T-helper 2 cell (primary cell): Measurements from ENCODE around the gene FHL3.
A peak's percentile ranks its signal among the peaks of the same experiment; 100 is the strongest.
"Not testable (repeated sequence)": the region's sequence is repeated elsewhere in the genome, so short reads cannot be mapped to it uniquely, and the experiment has no call there.

ENCODE experiments used
- DNase-seq, 5 experiments: peaks; one replicate each; pipeline versions ENCODE4 v3.0.0 to v3.0.0-alpha.2; 2012 to 2022

FHL3 gene

DNA sequence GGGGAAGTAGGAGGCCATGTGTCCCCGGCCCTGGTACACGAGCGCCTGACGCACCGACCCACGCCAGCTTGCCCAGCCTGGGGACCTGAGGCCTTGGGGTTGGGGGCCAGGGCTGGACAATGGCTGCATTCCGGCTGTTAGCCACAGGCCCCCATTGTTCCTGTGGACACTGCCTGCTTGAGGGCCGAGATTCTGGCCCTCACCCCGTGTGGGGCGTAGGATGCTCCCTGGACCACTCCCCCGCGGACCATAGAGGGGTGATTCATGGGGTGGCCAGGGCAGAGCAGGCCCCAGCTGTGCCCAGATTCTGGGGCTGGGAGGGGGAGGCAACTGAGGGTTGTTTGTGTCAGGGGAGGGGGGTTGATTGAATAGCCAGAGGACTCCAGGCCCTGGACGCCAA is 29.6 kb upstream of the FHL3 start:
- no peak for DNase-seq

- not testable (repeated sequence) for DNase-seq
Measured at GRCh38 chr1:38032992-38033391, 27.7 kb upstream of the FHL3 start.

- DNase-seq, result no peak
Measured at GRCh38 chr1:38031513-38031866, 26.2 kb upstream of the FHL3 start.

GRCh38 chr1:38030596-38031512 is 25.5 kb upstream of the FHL3 start:
- peak in 1 of 5 experiments; percentile 73 for DNase-seq

DNA sequence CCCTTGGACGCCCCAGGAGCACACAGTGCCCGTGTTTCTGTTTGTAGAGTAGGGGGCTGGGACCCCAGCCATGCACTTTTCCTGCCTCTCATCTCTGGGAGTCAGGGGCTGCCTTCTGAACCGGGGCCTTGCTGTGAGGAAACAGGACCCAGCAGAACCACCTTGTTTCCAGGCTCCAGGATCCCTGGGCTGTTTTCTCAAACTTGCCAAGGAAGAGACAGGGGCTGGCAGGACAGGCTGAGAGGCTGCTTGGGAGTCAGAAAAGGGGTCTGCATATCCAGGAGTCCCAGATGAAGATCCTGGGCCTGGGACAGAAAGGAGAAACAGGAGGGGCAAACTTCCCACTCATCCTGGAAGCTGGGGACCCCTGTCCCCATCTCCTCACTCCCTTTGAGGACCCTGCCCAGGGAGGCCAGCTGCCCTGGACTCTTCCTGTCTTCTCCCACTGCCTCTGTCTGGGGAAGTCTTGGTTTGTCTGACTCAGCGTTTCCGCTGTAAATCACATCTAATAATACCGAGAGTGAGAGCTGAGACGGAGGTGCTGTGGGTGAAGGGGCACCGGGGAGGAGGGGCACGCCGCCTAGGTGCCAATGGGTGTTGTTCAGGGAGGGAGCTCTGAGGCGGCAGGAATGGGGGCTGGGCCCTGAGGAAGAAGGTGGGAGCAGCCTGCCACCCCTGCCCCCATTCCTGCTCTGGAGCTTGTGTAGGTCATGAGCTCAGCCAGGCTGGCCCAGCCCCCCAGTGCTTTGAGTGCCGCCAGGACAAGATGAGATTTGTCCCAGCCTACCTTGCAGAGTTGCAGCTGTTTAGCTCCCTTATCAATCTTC is 24.6 kb upstream of the FHL3 start:
- peak in 3 of 5 experiments; percentile 26 to 96 (median 71) for DNase-seq

- no peak for DNase-seq
Measured at GRCh38 chr1:38029081-38029681, 23.9 kb upstream of the FHL3 start.

GRCh38 chr1:38028671-38029070 is 23.4 kb upstream of the FHL3 start:
- peak in 1 of 5 experiments; percentile 42 for DNase-seq

DNA sequence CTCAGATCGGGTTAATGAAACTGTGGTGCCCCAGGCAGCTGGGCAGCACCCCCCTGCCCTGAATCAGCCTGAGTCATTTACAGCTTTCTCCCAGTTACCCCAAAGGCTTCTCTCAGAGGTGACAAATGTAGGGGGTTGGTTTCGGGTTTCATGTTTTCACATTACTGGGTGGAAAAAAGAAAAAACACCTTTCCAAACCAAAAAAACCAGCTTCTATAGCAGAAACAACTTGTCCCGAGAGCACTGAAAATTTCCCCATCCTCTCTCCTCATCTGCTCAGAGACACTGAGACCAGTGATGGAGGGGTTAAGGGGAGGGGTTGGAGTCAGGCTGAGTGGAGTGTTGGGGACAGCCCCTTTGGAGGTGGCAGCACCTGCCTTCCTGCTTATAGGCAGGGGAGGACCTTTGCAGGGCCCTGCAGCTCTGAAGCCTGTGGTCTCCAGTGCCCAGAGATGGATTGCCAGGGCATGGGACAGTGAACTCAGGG is 22.8 kb upstream of the FHL3 start:
- peak in 2 of 5 experiments; percentile 70 to 82 for DNase-seq

DNA sequence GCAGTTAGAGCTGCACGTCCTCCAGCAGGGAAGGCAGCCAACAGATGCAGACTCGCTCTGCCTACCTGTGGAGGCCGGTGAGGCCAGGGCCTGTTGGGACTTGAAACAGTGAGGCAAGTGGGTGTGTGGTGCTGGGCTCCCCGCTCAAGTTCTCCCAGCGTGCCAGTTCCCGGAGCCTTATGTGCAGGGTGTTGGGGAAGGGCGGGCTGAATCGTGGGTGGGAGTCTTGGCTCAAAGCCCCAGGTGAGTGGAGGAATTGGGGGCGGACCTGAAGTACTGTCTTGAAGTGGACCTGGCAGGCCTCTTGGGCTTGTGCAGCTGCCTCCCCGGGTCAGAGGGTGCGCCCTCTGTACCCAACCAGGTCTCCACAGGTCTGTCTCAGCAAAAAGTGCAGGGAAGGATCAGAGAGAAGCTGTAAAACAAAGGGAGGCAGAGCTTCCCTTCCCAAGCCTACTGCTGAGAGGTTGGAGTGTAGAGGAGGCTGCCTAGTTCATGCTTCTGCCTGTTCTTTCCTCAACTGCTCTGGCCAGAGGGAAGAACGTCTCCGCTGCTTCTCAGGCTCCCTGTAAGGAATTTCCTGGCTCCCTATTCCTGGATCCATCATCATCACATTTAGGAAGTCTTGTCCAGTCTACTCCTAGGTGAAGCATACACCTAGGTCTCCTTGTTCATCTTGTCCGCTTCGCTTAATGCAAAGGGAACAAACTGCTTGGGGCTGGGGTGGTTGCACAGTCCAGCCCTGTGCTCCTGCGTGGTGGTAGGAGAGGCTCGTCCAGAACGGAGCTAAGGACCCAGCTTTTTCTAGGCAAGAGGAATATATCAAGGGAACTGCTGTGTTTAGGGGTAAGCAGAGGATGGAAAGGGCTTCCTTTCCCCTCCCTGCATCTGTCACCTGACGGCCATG is 22.1 kb upstream of the FHL3 start:
- DNase-seq, result no peak

- peak in 2 of 5 experiments; percentile 38 to 76 for DNase-seq
Measured at GRCh38 chr1:38026592-38027200, 21.4 kb upstream of the FHL3 start.

GRCh38 chr1:38025664-38026063 is 20.4 kb upstream of the FHL3 start:
- DNase-seq, result no peak

GRCh38 chr1:38025233-38025632 is 19.9 kb upstream of the FHL3 start:
- no peak for DNase-seq

DNA sequence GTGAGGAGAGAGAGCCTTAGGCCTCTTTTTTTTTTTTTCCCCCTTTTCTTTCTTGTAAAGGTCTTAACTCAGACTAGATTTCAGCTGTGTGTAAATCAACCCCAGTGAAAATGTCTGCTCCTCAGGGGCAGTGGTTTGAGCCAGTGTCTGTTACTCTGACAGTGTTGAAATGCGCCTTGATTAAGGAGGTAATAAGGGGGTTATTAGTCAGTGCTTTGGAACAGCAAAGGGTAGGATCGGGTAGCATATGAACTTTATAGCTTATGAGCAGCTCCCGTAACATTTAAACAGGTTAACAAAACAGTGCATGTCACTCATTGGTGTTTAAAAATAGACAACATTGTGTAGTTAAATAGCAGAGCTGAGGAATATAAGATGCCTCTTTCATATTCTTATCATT is 17.5 kb upstream of the FHL3 start:
- no peak for DNase-seq

- no peak for DNase-seq
Measured at GRCh38 chr1:38021969-38022368, 16.7 kb upstream of the FHL3 start.

GRCh38 chr1:38020396-38020795 is 15.1 kb upstream of the FHL3 start:
- no peak for DNase-seq

- peak in 1 of 5 experiments; percentile 55 for DNase-seq
Measured at GRCh38 chr1:38018864-38019343, 13.6 kb upstream of the FHL3 start.

- no peak for DNase-seq
Measured at GRCh38 chr1:38015978-38016725, 10.8 kb upstream of the FHL3 start.

GRCh38 chr1:38014724-38015424 is 9.6 kb upstream of the FHL3 start:
- DNase-seq, result no peak

DNA sequence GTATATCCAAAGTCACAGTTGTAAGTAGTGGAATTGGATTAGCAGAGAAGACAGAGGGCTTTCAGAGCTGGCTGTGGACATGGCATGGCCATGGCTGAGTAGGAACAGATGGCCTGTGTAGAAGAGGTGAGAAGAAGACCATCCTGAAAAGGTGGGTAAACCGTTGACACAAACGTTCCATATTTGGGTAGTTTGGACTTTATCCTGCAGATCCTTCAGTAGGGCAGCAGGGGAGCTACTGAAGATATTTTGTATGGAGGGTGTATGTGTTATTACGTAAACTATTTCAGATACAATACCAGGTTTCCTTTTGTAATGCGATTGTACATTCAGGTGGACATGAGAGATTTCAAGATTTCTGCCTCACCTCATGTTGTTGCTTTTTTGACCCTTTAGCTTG is 8.9 kb upstream of the FHL3 start:
- no peak for DNase-seq

GRCh38 chr1:38013227-38013622 is 7.9 kb upstream of the FHL3 start:
- no peak for DNase-seq
